Measurements from ENCODE around the gene SPAG16. TPM values are rescaled to one million over a fixed set of nuclear protein-coding genes. Genes with fewer than 3 reads are reported as not detected.

Gene SPAG16
- total RNA-seq, 1 donor from 2014 or later = 7.6 TPM

DNA sequence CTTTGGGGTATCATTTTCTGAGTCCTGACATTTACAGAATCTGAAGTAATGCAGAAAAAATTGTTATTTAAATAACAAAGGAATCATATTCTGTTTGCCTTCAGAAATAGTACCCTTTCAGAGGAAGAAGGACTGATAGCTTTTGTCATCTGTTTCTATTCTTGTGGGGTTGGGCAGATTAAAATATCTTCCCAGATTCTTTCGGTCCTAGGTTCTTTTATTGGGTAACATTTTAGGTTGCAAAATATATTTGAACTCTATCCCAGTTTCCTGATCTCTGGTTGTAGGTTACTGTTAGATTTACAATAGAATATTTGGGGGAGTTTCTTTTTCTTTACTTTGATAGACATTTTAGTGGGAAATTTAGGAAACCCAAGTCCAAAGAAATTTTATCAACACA, 550.5 kb downstream of the SPAG16 start:
- Histone ChIP-seq H3K36me3 (no peaks in the 10 kb centered on the region), H3K27me3 (no peaks in the 10 kb centered on the region), H3K27ac (peak overlapping the region in 1 of 2 donors; percentile 4), H3K4me3 (no peak overlapping the region), H3K9me3 (no peaks in the 10 kb centered on the region), H3K4me1 (no peaks in the 10 kb centered on the region)
- no peak for DNase-seq (ENCODE audit: low spot score in 2 of 2)
- intact Hi-C loops (cut with DNase I) = no loop called here
- TF ChIP-seq, protein P1, sequence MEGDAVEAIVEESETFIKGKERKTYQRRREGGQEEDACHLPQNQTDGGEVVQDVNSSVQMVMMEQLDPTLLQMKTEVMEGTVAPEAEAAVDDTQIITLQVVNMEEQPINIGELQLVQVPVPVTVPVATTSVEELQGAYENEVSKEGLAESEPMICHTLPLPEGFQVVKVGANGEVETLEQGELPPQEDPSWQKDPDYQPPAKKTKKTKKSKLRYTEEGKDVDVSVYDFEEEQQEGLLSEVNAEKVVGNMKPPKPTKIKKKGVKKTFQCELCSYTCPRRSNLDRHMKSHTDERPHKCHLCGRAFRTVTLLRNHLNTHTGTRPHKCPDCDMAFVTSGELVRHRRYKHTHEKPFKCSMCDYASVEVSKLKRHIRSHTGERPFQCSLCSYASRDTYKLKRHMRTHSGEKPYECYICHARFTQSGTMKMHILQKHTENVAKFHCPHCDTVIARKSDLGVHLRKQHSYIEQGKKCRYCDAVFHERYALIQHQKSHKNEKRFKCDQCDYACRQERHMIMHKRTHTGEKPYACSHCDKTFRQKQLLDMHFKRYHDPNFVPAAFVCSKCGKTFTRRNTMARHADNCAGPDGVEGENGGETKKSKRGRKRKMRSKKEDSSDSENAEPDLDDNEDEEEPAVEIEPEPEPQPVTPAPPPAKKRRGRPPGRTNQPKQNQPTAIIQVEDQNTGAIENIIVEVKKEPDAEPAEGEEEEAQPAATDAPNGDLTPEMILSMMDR (IDR thresholded peaks at IDR 0.05) = no peak

- Histone ChIP-seq H3K9me3 (no peaks in the 10 kb centered on the region), H3K36me3 (no peaks in the 10 kb centered on the region), H3K27me3 (no peaks in the 10 kb centered on the region), H3K4me1 (no peaks in the 10 kb centered on the region), H3K4me3 (no peak overlapping the region), H3K27ac (no peak overlapping the region)
- DNase-seq (ENCODE audit: low spot score in 2 of 2) = no peak
- TF ChIP-seq, protein P1 (IDR thresholded peaks at IDR 0.05) = no peak
- intact Hi-C loops (cut with DNase I) = no loop called here
Observed at GRCh38 chr2:213846856-213847255, 562.6 kb downstream of the SPAG16 start.

- H3K27me3 ChIP-seq = no peaks in the 10 kb centered on the region
- no peaks in the 10 kb centered on the region for H3K36me3 ChIP-seq
- TF ChIP-seq, protein P1 (IDR thresholded peaks at IDR 0.05) = no peak
- H3K9me3 ChIP-seq = no peaks in the 10 kb centered on the region
- no peaks in the 10 kb centered on the region for H3K4me1 ChIP-seq
- intact Hi-C loops (cut with DNase I) = no loop called here
- H3K27ac ChIP-seq = no peak overlapping the region
- no peak for DNase-seq (ENCODE audit: low spot score in 2 of 2)
- no peak overlapping the region for H3K4me3 ChIP-seq
Observed at GRCh38 chr2:213847316-213847715, 563.1 kb downstream of the SPAG16 start.

DNA sequence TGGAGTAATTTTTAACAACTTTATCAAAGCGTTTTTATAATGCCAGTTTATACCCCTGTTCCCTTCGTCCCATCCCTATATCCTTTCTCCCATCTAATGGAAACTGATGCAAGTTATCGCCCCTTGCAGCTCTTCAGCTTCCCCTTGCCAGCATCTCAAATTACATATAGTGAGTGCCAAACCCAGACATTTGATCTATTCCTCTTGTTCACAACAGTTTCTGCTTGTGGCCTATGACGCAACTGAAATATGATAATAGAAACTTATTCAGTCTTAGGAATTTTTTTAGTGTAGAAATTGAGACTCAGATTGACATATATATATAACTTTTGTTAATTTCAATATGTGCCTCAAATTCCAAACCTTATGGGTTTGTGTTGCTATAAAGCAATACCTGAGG, 564.4 kb downstream of the SPAG16 start:
- DNase-seq (ENCODE audit: low spot score in 2 of 2) = no peak
- TF ChIP-seq, protein P1 (IDR thresholded peaks at IDR 0.05) = no peak
- intact Hi-C loops (cut with DNase I) = no loop called here

GRCh38 chr2:213861638-213862037, 577.4 kb downstream of the SPAG16 start:
- no peaks in the 10 kb centered on the region for H3K27me3 ChIP-seq
- H3K27ac ChIP-seq = no peak overlapping the region
- TF ChIP-seq, protein P1 (IDR thresholded peaks at IDR 0.05) = no peak
- no peak overlapping the region for H3K4me3 ChIP-seq
- no peak for DNase-seq (ENCODE audit: low spot score in 2 of 2)
- intact Hi-C loops (cut with DNase I) = no loop called here
- no peaks in the 10 kb centered on the region for H3K36me3 ChIP-seq
- H3K9me3 ChIP-seq = peaks cover 0 to 4% of the 10 kb centered on the region in 2 donors
- H3K4me1 ChIP-seq = no peaks in the 10 kb centered on the region

More for the DNA sequence above, 564.4 kb downstream of the SPAG16 start:
- H3K36me3 ChIP-seq = no peaks in the 10 kb centered on the region
- H3K4me1 ChIP-seq = no peaks in the 10 kb centered on the region
- H3K27me3 ChIP-seq = no peaks in the 10 kb centered on the region
- H3K4me3 ChIP-seq = no peak overlapping the region
- no peak overlapping the region for H3K27ac ChIP-seq
- H3K9me3 ChIP-seq = no peaks in the 10 kb centered on the region
